ENCODE measurements around the gene DTNA.
"Not testable (repeated sequence)": the region's sequence is repeated elsewhere in the genome, so short reads cannot be mapped to it uniquely, and the experiment has no call there.

The DTNA gene

DNA sequence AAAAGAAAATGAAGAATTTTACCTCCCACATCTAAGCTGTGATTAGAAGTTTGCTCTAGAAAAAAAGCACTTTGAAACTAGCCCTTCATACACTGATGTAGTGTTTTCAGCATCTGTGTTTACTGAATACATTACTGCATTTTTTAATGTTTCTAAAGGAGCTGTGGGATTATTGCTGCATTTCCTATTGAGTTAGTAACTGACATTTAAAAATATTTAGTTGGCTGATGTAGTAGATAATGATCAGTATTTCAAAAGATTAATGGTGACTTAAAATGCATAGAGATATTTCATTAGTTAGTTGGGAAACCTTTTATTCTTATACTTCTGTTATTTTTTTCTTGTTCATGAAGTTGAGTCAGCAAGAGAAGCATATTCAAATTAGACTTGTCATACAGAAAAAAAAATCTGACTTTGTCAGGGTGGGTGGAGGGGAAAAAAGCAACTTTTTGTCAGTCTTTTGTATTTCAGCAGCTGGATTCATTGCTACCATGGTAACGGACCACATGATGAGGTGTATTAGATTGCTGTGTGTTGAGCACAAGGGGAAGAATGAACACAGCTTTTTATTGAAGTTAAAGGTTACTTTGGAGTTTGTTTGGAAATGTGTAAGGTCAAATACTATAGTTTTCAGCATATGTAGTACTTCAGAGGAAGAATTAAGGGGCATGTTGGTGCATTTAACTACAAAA is at the start of gene DTNA:
DTNA (plus strand) TSS at position 549 of the 692 bp plus-strand sequence. CDS start 45,679 bp downstream, outside the sequence.
- no peak for DNase-seq

GRCh38 chr18:34660572-34660971 is 49.5 kb upstream of the DTNA start:
- DNase-seq: no peak

DNA sequence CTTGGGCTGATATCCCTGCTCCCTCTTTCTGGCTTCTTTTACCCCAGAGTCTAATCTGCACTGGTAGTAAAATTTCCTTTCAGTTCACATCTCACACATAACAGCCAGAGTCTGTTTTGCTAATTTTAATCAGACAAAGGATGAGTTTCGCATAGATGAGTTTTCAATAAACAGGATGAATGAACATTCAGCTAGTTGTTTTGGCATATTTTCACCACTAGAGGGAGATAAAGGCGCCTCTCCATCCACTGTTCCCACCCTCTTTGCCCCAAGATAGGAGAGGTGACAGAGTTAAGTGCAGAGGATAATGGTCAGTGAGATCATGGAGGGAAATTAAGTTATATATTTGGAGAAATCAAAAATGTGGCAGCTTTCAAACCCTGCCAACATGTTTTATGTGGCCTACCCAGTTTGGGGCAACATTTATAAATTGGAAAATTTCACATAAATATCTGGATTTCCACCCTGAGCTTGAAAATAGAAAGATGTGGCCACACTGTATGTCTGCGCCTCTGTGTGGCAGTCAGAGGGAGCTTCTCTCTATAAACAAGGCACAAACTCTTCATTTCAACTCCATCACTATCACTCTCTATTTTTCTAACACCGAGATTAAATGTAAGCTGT is 48.5 kb upstream of the DTNA start:
- DNase-seq: peak; percentile 45

GRCh38 chr18:34676816-34677574 is 33.1 kb upstream of the DTNA start:
- DNase-seq: no peak

DNA sequence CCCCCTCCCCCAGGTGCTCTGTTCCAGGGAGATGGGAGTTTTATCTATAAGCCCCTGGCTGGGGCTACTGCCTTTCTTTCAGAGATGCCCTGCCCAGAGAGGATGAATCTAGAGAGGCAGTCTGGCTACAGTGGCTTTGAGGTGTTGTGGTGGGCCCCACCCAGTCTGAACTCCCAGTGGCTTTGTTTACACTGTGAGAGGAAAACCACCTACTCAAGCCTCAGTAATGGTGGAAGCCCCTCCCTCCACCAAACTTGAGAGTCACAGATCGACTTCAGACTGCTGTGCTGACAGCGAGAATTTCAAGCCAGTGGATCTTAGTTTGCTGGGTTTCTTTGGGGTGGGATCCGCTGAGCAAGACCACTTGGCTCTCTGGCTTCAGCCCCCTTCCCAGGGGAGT is 20.3 kb upstream of the DTNA start:
- not testable (repeated sequence) for DNase-seq

GRCh38 chr18:34691614-34692013 is 18.5 kb upstream of the DTNA start:
- DNase-seq: no peak

DNA sequence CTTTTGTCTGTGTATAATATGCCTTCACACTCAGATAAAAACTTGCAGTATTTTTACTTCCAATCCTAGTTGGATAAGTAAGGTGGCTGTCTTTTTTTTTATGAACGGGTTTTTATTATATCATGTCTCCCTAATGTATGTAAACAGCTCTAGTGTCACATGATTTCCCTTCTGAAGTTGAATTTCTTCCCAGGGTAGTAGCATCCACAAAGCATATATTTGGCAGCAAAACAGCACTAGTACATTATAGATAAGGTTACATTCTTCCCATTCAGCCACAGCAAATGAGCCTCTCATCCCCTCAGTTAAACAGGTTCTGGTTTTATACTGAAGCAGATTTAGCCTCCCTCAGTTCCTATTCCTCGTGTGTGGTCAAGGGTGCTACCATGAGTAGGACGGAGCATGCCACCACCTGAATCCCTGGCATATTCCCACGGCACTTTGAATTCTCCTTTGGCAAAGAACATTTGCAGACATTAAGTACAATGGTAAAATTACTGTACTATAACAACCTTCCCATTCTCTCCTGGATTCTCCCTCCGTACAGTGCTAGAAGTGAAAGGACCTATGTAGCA is 15.4 kb upstream of the DTNA start:
- DNase-seq: no peak

DNA sequence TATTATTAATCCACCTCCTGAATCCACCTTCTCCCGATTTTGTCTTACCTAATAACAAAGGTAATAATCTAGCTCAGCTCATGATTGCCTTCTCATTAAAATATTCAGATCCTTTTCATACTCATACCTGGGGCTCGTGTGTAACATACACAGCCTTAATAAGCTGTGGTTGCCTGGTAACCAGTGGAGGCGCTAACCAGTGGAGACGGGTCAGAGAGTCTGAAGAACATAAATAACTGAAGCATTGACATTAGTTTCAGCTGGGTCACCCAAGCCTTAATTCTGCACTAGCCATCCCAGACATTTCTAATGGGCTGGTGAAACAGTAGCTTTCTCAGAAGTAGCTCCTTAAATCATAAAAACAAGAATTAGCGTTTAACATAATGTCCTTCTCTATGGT is 14.8 kb upstream of the DTNA start:
- DNase-seq: no peak

DNA sequence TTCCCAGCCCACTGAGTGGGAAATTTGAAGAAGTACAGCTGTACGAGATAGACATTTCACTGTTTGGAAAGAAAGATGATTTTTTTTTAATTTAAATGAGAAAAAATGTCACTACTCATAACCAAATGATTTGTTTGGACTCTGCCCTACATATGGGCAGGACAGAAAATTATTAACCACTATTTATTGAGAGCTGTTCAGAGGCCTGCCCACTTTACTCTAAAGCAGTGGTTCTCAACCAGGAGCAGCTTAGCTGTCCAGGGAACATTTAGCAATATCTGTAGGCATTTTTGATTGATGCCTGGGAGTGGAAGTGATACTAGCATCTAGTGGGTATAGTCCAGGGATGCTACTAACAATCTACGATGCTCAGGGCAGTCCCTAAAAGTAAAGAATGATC is 13.4 kb upstream of the DTNA start:
- no peak for DNase-seq

- no peak for DNase-seq
Observed at GRCh38 chr18:34697233-34697632, 12.9 kb upstream of the DTNA start.

DNA sequence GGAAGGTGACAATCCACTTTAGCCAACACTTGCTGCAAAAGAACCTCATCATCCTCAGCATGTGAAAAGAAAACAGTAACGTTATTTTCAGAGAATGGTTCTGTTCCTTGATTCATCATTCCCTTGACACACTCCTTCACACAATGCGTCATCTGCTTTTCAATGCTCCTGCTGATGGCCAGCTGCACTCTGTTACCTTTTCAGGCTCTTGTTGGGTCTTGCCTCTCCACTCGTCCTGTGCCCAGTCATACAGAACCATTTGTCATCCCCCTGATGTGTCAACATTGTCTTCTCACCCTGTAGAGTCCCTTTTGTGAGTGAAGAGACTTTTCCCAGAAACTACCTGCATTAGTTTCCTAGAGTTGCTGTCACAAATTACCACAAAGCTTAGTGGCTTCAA is 12.2 kb upstream of the DTNA start:
- no peak for DNase-seq

- no peak for DNase-seq
Observed at GRCh38 chr18:34701911-34702310, 8.2 kb upstream of the DTNA start.

- no peak for DNase-seq
Observed at GRCh38 chr18:34702814-34703213, 7.3 kb upstream of the DTNA start.

- no peak for DNase-seq
Observed at GRCh38 chr18:34704074-34704473, 6.0 kb upstream of the DTNA start.

DNA sequence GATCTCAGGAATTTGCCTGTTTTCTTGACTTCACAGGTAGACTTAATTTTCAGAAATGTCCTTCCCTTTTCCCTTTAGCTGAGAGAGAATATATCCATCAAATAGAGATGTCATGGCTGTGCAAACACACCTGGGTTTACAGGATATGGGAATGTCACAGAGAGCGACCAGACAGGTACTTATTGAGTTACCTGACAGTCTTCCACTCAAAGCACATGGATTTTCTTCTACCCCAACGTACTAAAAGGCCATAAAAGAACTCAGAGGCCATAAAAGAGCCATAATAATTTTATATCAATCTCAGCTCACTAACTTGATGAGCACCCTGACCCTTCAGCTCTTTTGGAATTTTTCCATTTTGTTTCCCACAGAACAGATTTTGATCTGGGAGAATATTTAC is 5.3 kb upstream of the DTNA start:
- DNase-seq: no peak

DNA sequence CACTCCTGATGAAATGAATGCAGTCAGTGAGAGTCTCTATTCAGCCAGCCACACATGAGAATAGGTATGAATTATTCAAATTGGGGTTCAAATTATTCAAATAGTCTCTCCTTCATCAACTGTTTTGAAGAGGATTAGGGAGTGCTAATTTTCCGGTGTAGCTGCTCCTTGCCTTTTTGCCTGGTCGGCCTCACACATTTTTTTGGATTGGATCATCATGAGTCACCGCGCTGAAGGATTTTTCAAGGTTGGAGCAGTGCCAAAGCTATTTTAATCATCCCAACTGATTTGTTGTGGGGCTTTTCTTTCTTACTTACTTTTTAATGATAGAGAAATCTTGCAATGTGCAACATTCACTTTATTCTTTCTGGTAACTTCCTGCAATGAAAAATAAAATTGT is 2.4 kb upstream of the DTNA start:
- DNase-seq: no peak

DNA sequence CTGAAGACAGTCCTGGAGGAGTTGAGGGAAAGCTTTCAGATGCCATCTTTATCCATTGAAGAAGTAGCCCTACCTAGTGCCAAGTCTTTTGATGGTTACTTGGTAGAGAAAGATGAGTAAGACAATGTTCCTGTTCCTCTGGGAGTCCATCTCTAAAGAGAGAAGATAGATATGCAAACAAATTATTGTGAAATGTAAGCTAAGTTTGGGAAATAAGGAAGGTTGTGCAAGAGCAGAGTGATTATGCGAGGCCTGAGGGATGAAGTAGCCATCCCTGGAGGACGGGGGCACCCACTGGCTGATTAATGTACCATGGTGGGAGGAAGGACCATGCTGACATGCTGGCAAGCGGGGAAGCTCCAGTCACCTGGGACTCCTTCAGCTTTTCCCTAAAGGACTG is 994 bp upstream of the DTNA start:
- DNase-seq: no peak

DNA sequence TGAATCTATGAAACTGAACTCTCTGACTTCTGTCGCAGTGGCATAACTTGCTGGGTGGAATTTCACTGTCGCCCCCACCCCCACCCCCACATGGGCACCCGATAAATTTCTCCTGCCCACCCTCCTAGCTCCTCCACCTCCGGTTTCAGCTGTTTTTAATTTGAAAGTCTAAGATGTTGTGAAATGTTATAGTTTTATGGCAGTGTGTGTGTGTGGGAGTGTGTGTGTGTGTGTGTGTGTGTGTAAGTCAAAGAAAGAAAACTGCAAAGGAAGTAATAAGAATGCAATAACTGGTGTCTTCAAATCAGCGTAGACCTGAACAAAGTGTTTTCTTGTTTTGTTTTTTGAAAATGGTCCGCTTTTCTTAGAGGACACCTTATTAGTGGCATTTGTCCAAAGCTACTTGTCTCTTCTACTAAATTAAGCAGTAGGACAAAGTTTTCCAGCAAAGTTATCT is 388 bp downstream of the DTNA start:
- DNase-seq: no peak

- no peak for DNase-seq
Observed at GRCh38 chr18:34710934-34711333, 836 bp downstream of the DTNA start.

GRCh38 chr18:34716111-34716510 is 6.0 kb downstream of the DTNA start:
- not testable (repeated sequence) for DNase-seq

- DNase-seq: no peak
Observed at GRCh38 chr18:34718610-34719009, 8.5 kb downstream of the DTNA start.

GRCh38 chr18:34720220-34720619 is 10.1 kb downstream of the DTNA start:
- DNase-seq: no peak

- DNase-seq: no peak
Observed at GRCh38 chr18:34723143-34723542, 13.0 kb downstream of the DTNA start.

DNA sequence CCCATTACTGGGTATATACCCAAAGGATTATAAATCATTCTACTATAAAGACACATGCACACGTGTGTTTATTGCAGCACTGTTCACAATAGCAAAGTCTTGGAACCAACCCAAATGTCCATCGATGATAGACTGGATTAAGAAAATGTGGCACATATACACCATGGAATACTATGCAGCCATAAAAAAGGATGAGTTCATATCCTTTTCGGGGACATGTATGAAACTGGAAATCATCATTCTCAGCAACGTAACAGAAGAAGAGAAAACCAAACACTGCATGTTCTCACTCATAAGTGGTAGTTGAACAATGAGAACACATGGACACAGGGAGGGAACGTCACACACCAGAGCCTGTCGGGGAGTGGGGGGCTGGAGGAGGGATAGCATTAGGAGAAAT is 15.6 kb downstream of the DTNA start:
- not testable (repeated sequence) for DNase-seq
